GM23248 (cell line): ENCODE results near the gene GRIP2.

ENCODE experiments used
- EZH2 ChIP-seq: fragments of 200-600 bp; sonication (generic); IDR thresholded peaks from 2 replicates; pipeline ENCODE4 v1.6.1; 2018; ENCODE audit warnings: antibody characterized with exemption, mild to moderate bottlenecking; ENCODE audit not compliant: insufficient read depth, poor library complexity, severe bottlenecking
- EZH2phosphoT487 ChIP-seq: fragments of 200-600 bp; sonication (generic); IDR thresholded peaks from 2 replicates; pipeline ENCODE4 v1.6.1; 2018; ENCODE audit warnings: antibody characterized with exemption, moderate library complexity, mild to moderate bottlenecking, low read depth; ENCODE audit not compliant: insufficient read depth

DNA sequence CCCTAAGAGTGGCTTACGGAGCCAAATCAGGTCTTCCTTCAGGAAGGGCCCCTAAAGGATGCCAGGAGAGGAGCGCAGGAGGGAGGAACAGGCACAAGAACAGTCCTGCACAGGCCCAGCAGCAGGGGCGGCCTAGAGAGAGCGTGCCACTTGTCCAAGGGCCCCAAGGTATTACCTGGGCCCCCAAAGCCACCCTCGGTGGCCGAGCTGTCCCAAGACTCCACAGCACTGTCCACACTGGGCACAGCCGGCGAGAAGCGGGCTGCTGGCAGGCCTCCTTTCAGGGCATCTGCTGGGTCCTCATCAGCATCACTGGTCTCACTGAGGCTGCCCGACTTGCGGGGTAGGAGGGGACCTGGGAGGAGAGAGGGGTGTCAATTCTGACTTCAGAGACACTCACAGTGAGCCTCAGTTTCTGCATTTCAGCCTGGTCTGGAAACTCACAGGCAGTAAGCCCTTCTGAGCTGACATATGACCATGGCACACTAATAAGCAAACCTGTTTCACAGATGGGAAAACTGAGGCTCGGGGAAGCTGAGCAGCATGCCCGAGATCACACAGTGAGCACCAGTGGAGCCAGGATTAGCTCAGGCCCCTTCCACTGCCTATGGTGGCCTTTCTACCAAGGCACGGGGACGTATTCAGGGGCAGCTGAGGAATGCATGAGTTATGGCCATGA is 33.4 kb downstream of the GRIP2 start:
- no peak for TF ChIP-seq EZH2
- no peak for TF ChIP-seq EZH2phosphoT487
